Prostate gland (tissue), 2 donors: Measurements from ENCODE around the gene SETBP1. TPM values are rescaled to one million over a fixed set of nuclear protein-coding genes. Genes with fewer than 3 reads are reported as not detected.

Source experiments
- DNase-seq: peaks from one replicate; pipeline ENCODE4 v3.0.0-alpha.2; 2019; ENCODE audit warnings: low spot score
- H3K27ac ChIP-seq, 2 donors: fragments of 200-600 bp; sonication (generic); 2 replicates each; pipeline ENCODE4 v1.5.1; 2017 to 2019
- H3K27me3 ChIP-seq: fragments of 200-600 bp; sonication (generic); replicated peaks from 2 replicates; pipeline ENCODE4 v1.5.1; 2019; ENCODE audit not compliant: insufficient read depth
- H3K36me3 ChIP-seq, 2 donors: fragments of 200-600 bp; sonication (generic); 1 replicate in 1 of 2; 2 replicates in 1 of 2; pipeline versions ENCODE4 v1.5.1 to v1.8.1; 2017 to 2019
- H3K4me1 ChIP-seq: fragments of 200-600 bp; sonication (generic); replicated peaks from 2 replicates; pipeline ENCODE4 v1.5.1; 2019
- H3K4me3 ChIP-seq, 2 donors: fragments of 200-600 bp; sonication (generic); 2 replicates each; pipeline ENCODE4 v1.5.1; 2017 to 2019
- H3K9me3 ChIP-seq: fragments of 200-600 bp; sonication (generic); 2 replicates; pipeline ENCODE4 v1.5.1; 2017
- POLR2A ChIP-seq: fragments of 450-650 bp; IDR thresholded peaks from one replicate; pipeline ENCODE4 v1.6.1; 2016; ENCODE audit warnings: antibody characterized with exemption, mild to moderate bottlenecking
- POLR2AphosphoS5 ChIP-seq: sonication (generic); formaldehyde crosslinking; IDR thresholded peaks from one replicate; pipeline ENCODE4 v1.6.1; 2017; ENCODE audit warnings: antibody characterized with exemption
- WGBS: methylation state at CpG from one replicate; pipeline ENCODE4 v1.1.5; 2018; 5-methylcytosine and 5-hydroxymethylcytosine counted together
- intact Hi-C: fragments of 100-400 bp; cut with DNase I; formaldehyde crosslinking; loops from one replicate; pipeline ENCODE4 v1.14.2; 2022
- total RNA-seq, 2 donors: library from RNA; depleted of rRNA; stranded (reverse); fragments of >200 nt; gene quantifications; one replicate each; pipeline ENCODE4 v1.1.0, GENCODE V29; 2016
- TF ChIP-seq, protein P1 (sequence below), 4 experiments: fragments of 200-600 bp in 2 of 4; fragments of 450-650 bp in 2 of 4; sonication (generic) in 2 of 4; IDR thresholded peaks; 1 replicate in 3 of 4; 2 replicates in 1 of 4; pipeline ENCODE4 v1.5.1; 2016 to 2019; ENCODE audit warnings: antibody characterized with exemption in 4 of 4, mild to moderate bottlenecking in 2 of 4, moderate library complexity in 2 of 4

SETBP1 gene
- total RNA-seq, 2 donors from 2014 or later = 28.4 to 45.1 TPM

- no peaks in the 10 kb centered on the region for H3K27me3 ChIP-seq
- intact Hi-C loops = loop anchor here (5.0 to 10.0 kb wide), 3 partner anchors 82 to 234 kb away; partner anchors contain the start of gene SETBP1
- no peaks in the 10 kb centered on the region for H3K4me1 ChIP-seq
- H3K36me3 ChIP-seq = no peaks in the 10 kb centered on the region
- peak overlapping the region; percentile 47 to 51 for H3K27ac ChIP-seq
- 49% methylated on average over 4 of the region's 4 CpGs for WGBS
- TF ChIP-seq, protein P1, sequence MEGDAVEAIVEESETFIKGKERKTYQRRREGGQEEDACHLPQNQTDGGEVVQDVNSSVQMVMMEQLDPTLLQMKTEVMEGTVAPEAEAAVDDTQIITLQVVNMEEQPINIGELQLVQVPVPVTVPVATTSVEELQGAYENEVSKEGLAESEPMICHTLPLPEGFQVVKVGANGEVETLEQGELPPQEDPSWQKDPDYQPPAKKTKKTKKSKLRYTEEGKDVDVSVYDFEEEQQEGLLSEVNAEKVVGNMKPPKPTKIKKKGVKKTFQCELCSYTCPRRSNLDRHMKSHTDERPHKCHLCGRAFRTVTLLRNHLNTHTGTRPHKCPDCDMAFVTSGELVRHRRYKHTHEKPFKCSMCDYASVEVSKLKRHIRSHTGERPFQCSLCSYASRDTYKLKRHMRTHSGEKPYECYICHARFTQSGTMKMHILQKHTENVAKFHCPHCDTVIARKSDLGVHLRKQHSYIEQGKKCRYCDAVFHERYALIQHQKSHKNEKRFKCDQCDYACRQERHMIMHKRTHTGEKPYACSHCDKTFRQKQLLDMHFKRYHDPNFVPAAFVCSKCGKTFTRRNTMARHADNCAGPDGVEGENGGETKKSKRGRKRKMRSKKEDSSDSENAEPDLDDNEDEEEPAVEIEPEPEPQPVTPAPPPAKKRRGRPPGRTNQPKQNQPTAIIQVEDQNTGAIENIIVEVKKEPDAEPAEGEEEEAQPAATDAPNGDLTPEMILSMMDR (IDR thresholded peaks at IDR 0.05) = no peak
- peak; percentile 35 for TF ChIP-seq POLR2AphosphoS5
- no peak for TF ChIP-seq POLR2A
- DNase-seq = no peak
- no peaks in the 10 kb centered on the region for H3K9me3 ChIP-seq
- no peak overlapping the region for H3K4me3 ChIP-seq
Observed at GRCh38 chr18:44916429-44917207, 235.9 kb downstream of the SETBP1 start.

GRCh38 chr18:44917216-44918141, 236.8 kb downstream of the SETBP1 start:
- H3K4me1 ChIP-seq = no peaks in the 10 kb centered on the region
- DNase-seq = no peak
- intact Hi-C loops = loop anchor here (5.0 to 10.0 kb wide), 3 partner anchors 83 to 235 kb away; partner anchors contain the start of gene SETBP1
- no peaks in the 10 kb centered on the region for H3K9me3 ChIP-seq
- H3K4me3 ChIP-seq = no peak overlapping the region
- H3K27ac ChIP-seq = peak overlapping the region; percentile 47 to 51
- TF ChIP-seq POLR2A = no peak
- TF ChIP-seq, protein P1 (IDR thresholded peaks at IDR 0.05) = no peak
- TF ChIP-seq POLR2AphosphoS5 = no peak
- H3K27me3 ChIP-seq = no peaks in the 10 kb centered on the region
- no peaks in the 10 kb centered on the region for H3K36me3 ChIP-seq
- WGBS = 48% methylated on average over 10 of the region's 10 CpGs

DNA sequence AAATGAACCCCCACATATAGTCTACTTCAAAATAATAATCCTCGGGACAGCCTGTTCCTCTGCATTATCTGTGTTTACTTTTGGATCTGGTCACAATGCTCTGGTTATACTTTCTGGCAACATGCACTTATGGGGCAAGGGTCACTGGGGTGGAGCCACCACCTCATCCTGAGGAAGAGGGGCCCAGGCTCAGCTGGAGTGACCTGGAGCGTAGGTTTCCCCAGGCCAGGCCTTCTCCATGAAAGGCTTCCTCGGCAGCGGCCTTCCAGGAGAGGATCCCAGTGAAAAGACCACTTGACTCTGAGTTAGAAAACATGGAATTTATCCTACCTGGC, 237.4 kb downstream of the SETBP1 start:
- Histone ChIP-seq H3K27ac (peak overlapping the region; percentile 47 to 51), H3K4me3 (no peak overlapping the region), H3K27me3 (no peaks in the 10 kb centered on the region), H3K9me3 (no peaks in the 10 kb centered on the region), H3K36me3 (no peaks in the 10 kb centered on the region), H3K4me1 (no peaks in the 10 kb centered on the region)
- TF ChIP-seq POLR2AphosphoS5 = peak; percentile 15
- TF ChIP-seq, protein P1 (IDR thresholded peaks at IDR 0.05) = no peak
- 78% methylated on average over 4 of the region's 4 CpGs for WGBS
- intact Hi-C loops = loop anchor here (5.0 to 10.0 kb wide), 3 partner anchors 83 to 236 kb away; partner anchors contain the start of gene SETBP1
- DNase-seq = no peak

GRCh38 chr18:44920441-44920840, 239.8 kb downstream of the SETBP1 start:
- no peaks in the 10 kb centered on the region for H3K4me1 ChIP-seq

More at GRCh38 chr18:44920441-44920840, 239.8 kb downstream of the SETBP1 start:
- no peaks in the 10 kb centered on the region for H3K27me3 ChIP-seq
- 87% methylated on average over 4 of the region's 4 CpGs for WGBS
- no peaks in the 10 kb centered on the region for H3K36me3 ChIP-seq
- no peaks in the 10 kb centered on the region for H3K9me3 ChIP-seq
- no peak overlapping the region for H3K4me3 ChIP-seq
- no peak overlapping the region for H3K27ac ChIP-seq
- no peak for TF ChIP-seq POLR2A
- TF ChIP-seq, protein P1 (IDR thresholded peaks at IDR 0.05) = no peak
- no peak for TF ChIP-seq POLR2AphosphoS5
- intact Hi-C loops = no loop called here
- DNase-seq = no peak
